HG03280 (cell line): ENCODE measurements around the gene IRF2.

Source experiments
- ATAC-seq: cut with Tn5 transposase; IDR thresholded peaks from one replicate; pipeline ENCODE4 v1.9.1; 2021; ENCODE audit warnings: mild to moderate bottlenecking, moderate library complexity; ENCODE audit not compliant: unreplicated experiment

IRF2 gene

GRCh38 chr4:184410748-184411147, 63.6 kb downstream of the IRF2 start:
- ATAC-seq: no peak

GRCh38 chr4:184409911-184410692, 64.2 kb downstream of the IRF2 start:
- ATAC-seq: no peak

- ATAC-seq: no peak
Observed at GRCh38 chr4:184409502-184409901, 64.8 kb downstream of the IRF2 start.

- ATAC-seq: no peak
Observed at GRCh38 chr4:184408684-184409081, 65.7 kb downstream of the IRF2 start.

- no peak for ATAC-seq
Observed at GRCh38 chr4:184408021-184408683, 66.2 kb downstream of the IRF2 start.

- no peak for ATAC-seq
Observed at GRCh38 chr4:184406958-184407391, 67.4 kb downstream of the IRF2 start.

GRCh38 chr4:184404047-184404446, 70.3 kb downstream of the IRF2 start:
- ATAC-seq: no peak

GRCh38 chr4:184403384-184403781, 71.0 kb downstream of the IRF2 start:
- no peak for ATAC-seq

- no peak for ATAC-seq
Observed at GRCh38 chr4:184402740-184403383, 71.5 kb downstream of the IRF2 start.

GRCh38 chr4:184402239-184402638, 72.1 kb downstream of the IRF2 start:
- no peak for ATAC-seq

- ATAC-seq: no peak
Observed at GRCh38 chr4:184401397-184402171, 72.8 kb downstream of the IRF2 start.

- no peak for ATAC-seq
Observed at GRCh38 chr4:184400891-184401290, 73.5 kb downstream of the IRF2 start.

GRCh38 chr4:184400375-184400870, 73.9 kb downstream of the IRF2 start:
- no peak for ATAC-seq

GRCh38 chr4:184399512-184399908, 74.8 kb downstream of the IRF2 start:
- ATAC-seq: no peak

- no peak for ATAC-seq
Observed at GRCh38 chr4:184398741-184399511, 75.4 kb downstream of the IRF2 start.

GRCh38 chr4:184397516-184398163, 76.7 kb downstream of the IRF2 start:
- ATAC-seq: no peak

GRCh38 chr4:184396570-184397515, 77.5 kb downstream of the IRF2 start:
- no peak for ATAC-seq

GRCh38 chr4:184395971-184396391, 78.4 kb downstream of the IRF2 start:
- peak; percentile 67 for ATAC-seq
